Activated CD8-positive, alpha-beta memory T cell treated with anti-CD3 and anti-CD28 coated beads, Interleukin-2, amount 50 U/mL, for 24 hours (primary cell): ENCODE measurements around the gene NDUFS8.

Experiments
- DNase-seq: peaks from one replicate; pipeline ENCODE4 v3.0.0-alpha.2; 2020; ENCODE audit errors: extremely low read depth

NDUFS8 gene

DNA sequence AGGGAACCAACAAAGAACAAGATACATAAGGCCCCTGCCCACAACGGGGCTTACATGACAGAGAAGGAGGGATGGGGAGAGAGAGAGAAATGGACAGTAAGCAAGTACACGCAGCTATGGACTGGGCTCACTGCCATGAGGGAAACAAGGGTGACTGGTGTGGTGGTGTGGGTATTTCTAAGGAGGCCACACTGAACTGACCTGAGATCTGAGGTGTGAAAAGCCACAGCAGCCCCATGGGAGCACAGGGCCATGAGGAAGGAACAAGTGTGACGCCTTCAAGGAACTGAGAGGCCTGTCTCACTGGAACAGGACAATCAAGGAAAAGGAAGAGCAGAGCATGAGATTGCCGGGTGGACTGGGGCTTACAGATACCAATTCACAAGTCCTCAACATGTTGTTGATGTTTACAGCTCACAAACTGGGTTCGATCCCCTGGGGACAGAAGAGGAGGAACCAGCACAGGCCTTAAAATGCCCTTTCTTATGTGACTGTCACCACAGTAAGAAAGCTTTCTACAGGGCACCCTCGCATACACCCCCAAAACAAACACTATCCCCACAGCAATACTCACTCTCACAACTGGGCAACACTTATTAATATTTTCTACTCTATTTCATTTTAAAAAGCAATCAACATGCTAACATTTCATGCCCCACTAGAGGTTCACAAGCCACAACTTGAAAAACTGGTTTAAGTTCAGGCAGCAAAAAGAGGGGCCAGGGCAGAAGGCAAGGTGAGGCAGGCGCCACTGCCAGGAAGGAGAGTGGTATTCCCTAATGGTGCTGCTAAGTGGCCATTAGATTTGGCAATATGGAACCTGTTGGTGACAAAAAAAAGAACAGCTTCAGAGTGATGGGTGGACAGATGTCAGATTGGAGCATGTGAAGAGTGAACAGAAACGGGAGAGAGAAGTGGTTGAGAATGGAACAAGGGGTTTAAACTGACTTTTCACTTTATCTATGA, 47.4 kb downstream of the NDUFS8 start:
- no peak for DNase-seq

GRCh38 chr11:68080860-68081259, 50.4 kb downstream of the NDUFS8 start:
- DNase-seq, result no peak

DNA sequence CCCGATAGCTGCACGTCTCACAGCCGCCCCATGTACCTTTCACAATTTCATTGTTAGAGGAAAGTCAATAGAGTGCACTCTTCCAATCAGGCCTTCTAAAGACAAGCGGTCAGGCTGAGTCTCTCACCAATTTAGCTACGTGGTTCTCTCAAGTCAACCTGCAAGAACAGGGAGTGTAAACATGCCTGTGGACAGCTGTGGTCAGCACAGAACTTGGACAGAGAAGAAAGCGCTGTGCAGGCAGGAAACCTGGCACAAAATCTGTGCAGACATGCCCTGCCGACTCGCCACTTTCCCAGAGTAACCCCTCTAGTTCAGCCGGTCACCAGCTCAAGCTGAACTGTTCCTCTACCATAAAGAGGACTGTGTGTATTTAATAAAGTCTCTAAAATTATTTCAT, 51.2 kb downstream of the NDUFS8 start:
- no peak for DNase-seq

DNA sequence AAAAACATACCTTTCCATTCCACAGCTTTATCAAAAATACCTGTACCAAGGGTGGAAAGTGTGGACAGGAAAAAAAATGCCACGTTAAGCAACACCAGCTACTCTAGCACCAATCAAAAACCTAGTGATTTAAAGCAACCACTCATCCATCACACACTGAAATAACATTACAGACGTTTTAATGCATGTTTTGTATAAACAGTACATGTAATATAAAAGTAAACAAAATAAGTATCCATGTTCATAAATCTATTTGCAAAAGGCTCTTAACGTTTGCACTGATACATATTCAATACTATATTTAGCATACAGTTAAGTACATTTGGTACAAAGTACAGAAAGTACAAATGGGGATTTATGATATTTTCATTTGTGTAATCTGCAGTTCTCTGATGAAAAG, 52.0 kb downstream of the NDUFS8 start:
- DNase-seq, result no peak

- DNase-seq, result no peak
These were observed 53.0 kb downstream of the NDUFS8 start for GRCh38 chr11:68083517-68083916.
